ENCODE measurements around the gene SLC39A12. TPM values are rescaled to one million over a fixed set of nuclear protein-coding genes. Genes with fewer than 3 reads are reported as not detected.

Gene SLC39A12
- polyA plus RNA-seq, 1 donor from 2014 or later, result not detected

- TF ChIP-seq POLR2AphosphoS5 (IDR thresholded peaks at IDR 0.05), result no peak
- TF ChIP-seq SMC3 (conservative IDR thresholded peaks at IDR 0.05; ENCODE audit: poor library complexity), result no peak
- no peaks in the 10 kb centered on the region for H3K9me3 ChIP-seq (ENCODE audit: low read length)
Measured at GRCh38 chr10:18010050-18010449, 58.3 kb downstream of the SLC39A12 start.

GRCh38 chr10:18020523-18020922, 68.8 kb downstream of the SLC39A12 start:
- Histone ChIP-seq H2AFZ (ENCODE audit: low read depth, low read length) (no peak overlapping the region), H3K79me2 (replicated peaks; ENCODE audit: insufficient read depth, low read length) (no peaks in the 10 kb centered on the region), H3K27ac (ENCODE audit: low read length) (no peak overlapping the region), H3K9me2 (ENCODE audit: insufficient read depth, low read length) (no peaks in the 10 kb centered on the region), H3K9ac (ENCODE audit: low read length) (no peak overlapping the region), H3K36me3 (ENCODE audit: insufficient read depth, low read length) (no peaks in the 10 kb centered on the region), H3K4me2 (ENCODE audit: low read length) (no peak overlapping the region), H3F3A (ENCODE audit: insufficient read depth, low read length, poor library complexity, severe bottlenecking) (no peaks in the 10 kb centered on the region), H3K27me3 (ENCODE audit: insufficient read depth, low read depth, low read length) (no peaks in the 10 kb centered on the region), H3K9me3 (ENCODE audit: low read length) (no peaks in the 10 kb centered on the region), H4K20me1 (ENCODE audit: insufficient read depth) (no peaks in the 10 kb centered on the region), H3K4me3 (ENCODE audit: low read length) (no peak overlapping the region)
- no peak for TF ChIP-seq POLR2AphosphoS5 (IDR thresholded peaks at IDR 0.05)
- TF ChIP-seq SMC3 (conservative IDR thresholded peaks at IDR 0.05; ENCODE audit: poor library complexity), result no peak
- TF ChIP-seq, protein P1, sequence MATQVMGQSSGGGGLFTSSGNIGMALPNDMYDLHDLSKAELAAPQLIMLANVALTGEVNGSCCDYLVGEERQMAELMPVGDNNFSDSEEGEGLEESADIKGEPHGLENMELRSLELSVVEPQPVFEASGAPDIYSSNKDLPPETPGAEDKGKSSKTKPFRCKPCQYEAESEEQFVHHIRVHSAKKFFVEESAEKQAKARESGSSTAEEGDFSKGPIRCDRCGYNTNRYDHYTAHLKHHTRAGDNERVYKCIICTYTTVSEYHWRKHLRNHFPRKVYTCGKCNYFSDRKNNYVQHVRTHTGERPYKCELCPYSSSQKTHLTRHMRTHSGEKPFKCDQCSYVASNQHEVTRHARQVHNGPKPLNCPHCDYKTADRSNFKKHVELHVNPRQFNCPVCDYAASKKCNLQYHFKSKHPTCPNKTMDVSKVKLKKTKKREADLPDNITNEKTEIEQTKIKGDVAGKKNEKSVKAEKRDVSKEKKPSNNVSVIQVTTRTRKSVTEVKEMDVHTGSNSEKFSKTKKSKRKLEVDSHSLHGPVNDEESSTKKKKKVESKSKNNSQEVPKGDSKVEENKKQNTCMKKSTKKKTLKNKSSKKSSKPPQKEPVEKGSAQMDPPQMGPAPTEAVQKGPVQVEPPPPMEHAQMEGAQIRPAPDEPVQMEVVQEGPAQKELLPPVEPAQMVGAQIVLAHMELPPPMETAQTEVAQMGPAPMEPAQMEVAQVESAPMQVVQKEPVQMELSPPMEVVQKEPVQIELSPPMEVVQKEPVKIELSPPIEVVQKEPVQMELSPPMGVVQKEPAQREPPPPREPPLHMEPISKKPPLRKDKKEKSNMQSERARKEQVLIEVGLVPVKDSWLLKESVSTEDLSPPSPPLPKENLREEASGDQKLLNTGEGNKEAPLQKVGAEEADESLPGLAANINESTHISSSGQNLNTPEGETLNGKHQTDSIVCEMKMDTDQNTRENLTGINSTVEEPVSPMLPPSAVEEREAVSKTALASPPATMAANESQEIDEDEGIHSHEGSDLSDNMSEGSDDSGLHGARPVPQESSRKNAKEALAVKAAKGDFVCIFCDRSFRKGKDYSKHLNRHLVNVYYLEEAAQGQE (IDR thresholded peaks at IDR 0.05; ENCODE audit: borderline replicate concordance), result no peak
- no peak for TF ChIP-seq EP300 (conservative IDR thresholded peaks at IDR 0.05; ENCODE audit: poor library complexity, severe bottlenecking)
- TF ChIP-seq RAD21 (conservative IDR thresholded peaks at IDR 0.05), result no peak
- TF ChIP-seq, protein P2, sequence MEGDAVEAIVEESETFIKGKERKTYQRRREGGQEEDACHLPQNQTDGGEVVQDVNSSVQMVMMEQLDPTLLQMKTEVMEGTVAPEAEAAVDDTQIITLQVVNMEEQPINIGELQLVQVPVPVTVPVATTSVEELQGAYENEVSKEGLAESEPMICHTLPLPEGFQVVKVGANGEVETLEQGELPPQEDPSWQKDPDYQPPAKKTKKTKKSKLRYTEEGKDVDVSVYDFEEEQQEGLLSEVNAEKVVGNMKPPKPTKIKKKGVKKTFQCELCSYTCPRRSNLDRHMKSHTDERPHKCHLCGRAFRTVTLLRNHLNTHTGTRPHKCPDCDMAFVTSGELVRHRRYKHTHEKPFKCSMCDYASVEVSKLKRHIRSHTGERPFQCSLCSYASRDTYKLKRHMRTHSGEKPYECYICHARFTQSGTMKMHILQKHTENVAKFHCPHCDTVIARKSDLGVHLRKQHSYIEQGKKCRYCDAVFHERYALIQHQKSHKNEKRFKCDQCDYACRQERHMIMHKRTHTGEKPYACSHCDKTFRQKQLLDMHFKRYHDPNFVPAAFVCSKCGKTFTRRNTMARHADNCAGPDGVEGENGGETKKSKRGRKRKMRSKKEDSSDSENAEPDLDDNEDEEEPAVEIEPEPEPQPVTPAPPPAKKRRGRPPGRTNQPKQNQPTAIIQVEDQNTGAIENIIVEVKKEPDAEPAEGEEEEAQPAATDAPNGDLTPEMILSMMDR (IDR thresholded peaks at IDR 0.05; ENCODE audit: poor library complexity, severe bottlenecking), result no peak
- TF ChIP-seq TAF1 (IDR thresholded peaks at IDR 0.05; ENCODE audit: low read depth), result no peak
- TF ChIP-seq MXI1 (conservative IDR thresholded peaks at IDR 0.05; ENCODE audit: poor library complexity, severe bottlenecking), result no peak
- no peak for TF ChIP-seq EZH2 (IDR thresholded peaks at IDR 0.05; ENCODE audit: borderline replicate concordance, insufficient read depth, low read length, poor library complexity, severe bottlenecking)

More at GRCh38 chr10:18010050-18010449, 58.3 kb downstream of the SLC39A12 start:
- Histone ChIP-seq H3K9me2 (ENCODE audit: insufficient read depth, low read length) (no peaks in the 10 kb centered on the region), H4K20me1 (ENCODE audit: insufficient read depth) (no peaks in the 10 kb centered on the region), H3F3A (ENCODE audit: insufficient read depth, low read length, poor library complexity, severe bottlenecking) (no peaks in the 10 kb centered on the region), H3K9ac (ENCODE audit: low read length) (no peak overlapping the region), H3K36me3 (ENCODE audit: insufficient read depth, low read length) (no peaks in the 10 kb centered on the region), H3K4me2 (ENCODE audit: low read length) (no peak overlapping the region), H3K4me3 (ENCODE audit: low read length) (no peak overlapping the region), H3K27me3 (ENCODE audit: insufficient read depth, low read depth, low read length) (no peaks in the 10 kb centered on the region), H3K79me2 (replicated peaks; ENCODE audit: insufficient read depth, low read length) (no peaks in the 10 kb centered on the region), H3K27ac (ENCODE audit: low read length) (no peak overlapping the region), H2AFZ (ENCODE audit: low read depth, low read length) (no peak overlapping the region)

Data from neural cell (in vitro differentiated cells).